GM18907 (cell line): ENCODE results near the gene C1orf198.

ENCODE experiments used
- ATAC-seq: cut with Tn5 transposase; IDR thresholded peaks from one replicate; pipeline ENCODE4 v1.9.1; 2021; ENCODE audit warnings: mild to moderate bottlenecking, moderate library complexity; ENCODE audit not compliant: unreplicated experiment

Gene C1orf198

GRCh38 chr1:230814949-230815692, 53.2 kb downstream of the C1orf198 start:
- no peak for ATAC-seq

DNA sequence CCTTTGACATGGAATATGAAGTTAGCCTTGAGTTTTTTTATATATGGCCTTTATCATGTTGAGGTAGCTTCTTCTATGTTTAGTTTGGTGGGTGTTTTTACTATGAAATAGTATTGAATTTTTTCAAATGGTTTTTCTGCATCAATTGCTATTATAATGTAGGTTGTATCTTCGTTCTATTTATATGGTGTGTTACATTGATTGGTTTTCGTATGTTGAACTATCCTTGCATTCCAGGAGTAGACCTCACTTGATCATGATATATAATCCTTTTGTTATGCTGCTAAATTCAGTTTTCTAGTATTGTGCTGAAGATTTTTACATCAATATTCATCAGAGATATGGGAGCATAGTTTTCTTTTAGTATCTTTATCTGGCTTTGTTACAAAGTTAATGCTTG, 55.8 kb downstream of the C1orf198 start:
- no peak for ATAC-seq

GRCh38 chr1:230809256-230809990, 58.9 kb downstream of the C1orf198 start:
- ATAC-seq: no peak

- no peak for ATAC-seq
Measured at GRCh38 chr1:230808281-230808872, 59.9 kb downstream of the C1orf198 start.

DNA sequence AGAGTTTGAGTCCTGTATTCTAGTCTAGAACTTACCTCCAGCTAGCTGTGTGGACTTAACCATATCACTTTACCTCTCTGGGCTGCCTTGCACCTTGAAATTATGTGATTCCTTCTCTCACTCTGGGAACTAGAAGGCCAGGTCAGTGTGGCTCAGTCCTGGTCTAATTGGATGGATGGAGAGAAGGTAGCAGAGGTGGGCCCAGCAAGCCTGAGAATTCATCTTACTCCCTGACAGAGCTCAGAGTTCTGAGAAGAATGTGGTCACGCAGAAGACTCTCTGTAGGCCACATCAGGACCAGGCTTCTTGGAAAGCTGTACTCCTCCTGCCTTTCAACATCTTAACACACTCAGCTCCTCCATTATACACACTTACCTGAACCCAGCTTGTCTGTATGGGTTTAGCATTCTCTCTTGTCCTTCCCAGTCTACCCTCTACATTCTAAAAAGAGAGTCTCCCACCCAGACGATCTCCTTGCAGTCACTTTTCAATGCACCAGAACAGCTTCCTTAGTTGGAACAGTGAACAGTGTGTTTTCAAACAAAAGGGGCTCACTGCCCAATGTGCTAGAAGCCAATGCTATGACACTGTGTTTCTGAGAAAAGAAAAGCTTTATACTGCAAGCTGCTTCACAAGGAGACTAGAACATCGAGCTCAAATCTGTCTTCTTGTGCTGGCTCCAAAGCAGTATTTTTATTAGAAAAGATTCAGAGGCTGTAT, 60.6 kb downstream of the C1orf198 start:
- ATAC-seq: no peak

DNA sequence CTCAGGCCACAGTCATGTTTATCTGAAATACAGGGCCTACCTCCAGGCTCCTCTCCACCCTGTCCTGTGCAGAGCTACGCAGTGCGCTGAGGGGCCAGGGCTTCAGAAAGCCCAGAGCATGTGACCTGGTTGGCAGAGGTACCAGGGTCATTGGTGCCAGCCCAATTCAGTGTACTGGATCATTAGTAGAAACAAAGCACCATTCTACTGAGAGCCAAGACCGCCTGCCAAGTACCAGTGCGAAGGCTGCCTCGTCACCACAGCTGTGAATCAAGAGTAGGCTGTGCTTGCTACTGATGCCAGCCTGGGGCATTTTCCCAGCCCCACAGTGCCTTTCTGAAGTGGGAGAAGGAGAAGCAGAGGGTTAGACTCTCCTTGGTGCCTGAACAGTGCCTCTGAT, 61.3 kb downstream of the C1orf198 start:
- no peak for ATAC-seq

DNA sequence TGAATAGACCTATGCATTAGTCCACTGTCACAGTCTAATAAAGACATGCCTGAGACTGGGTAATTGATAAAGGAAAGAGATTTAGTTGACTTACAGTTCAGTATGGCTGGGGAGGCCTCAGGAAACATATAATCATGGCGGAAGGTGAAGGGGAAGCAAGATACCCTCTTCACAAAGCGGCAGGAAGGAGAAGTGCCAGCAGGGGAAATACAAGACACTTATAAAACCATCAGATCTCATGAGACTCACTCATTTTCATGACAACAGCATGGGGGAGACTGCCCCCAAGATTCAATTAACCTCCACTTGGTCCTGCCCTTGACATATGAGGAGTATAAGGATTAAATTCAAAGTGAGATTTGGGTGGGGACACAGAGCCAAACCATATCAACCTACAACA, 61.8 kb downstream of the C1orf198 start:
- ATAC-seq: no peak

DNA sequence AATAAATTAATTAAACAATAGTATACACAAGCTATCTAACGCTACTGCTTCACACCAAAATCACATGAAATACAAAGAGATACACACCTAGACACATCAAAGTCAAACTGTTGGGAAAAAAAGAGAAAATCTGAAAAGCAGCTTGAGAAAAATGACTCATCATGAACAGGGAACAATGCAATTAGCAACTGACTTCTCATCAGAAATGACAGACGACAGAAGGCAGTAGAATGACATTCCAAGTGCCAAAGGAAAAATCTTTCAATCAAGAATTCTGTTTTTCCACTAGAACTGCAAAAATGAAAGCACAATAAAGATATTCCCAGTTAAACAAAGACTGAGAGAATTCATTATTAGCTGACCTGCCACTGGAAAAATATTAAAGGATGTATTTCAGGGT, 63.9 kb downstream of the C1orf198 start:
- ATAC-seq: no peak

DNA sequence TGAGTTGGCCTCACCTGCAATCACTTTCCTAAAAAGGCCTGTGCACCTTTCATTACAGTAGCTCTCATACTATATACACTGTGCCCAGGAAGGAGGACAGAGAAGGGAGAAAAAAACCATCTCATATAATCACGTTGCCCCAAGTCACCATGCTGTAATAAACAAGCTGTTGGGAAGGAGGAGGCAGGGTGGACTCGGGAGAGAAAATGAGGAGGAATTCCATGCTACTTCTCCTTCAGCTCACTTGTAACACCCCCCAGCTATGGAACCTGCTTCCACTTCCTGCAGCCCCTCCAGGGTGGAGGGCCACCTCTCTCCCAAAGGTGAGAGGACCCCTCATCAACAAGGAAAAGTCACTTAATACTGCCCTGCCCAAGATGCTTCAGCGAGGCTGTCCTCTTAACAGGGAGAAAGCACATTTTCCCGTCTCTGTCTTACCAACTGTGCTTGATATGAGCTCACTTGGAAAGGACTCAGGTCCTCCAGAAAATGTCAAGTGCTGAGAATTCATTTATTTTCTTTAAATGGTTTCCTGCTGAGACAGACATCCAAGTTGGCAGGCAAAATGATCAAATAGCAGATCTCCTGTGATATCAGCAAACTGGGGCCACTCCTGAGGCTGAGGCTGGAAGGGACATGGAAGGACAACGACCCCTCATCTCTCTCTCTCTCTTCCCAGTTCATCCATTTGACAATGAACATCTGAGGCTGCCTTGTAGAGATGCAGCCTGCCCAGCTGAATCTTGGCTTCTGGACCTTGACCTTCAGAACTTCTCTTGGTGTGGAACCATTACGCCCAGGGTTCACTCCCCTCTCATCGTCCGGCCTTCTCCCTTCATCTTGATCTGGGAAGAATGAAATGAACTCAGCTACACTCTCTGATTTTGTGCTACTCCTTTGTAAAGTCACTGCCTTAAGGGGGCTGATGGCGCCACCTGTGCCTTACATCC, 67.2 kb downstream of the C1orf198 start:
- ATAC-seq: no peak

DNA sequence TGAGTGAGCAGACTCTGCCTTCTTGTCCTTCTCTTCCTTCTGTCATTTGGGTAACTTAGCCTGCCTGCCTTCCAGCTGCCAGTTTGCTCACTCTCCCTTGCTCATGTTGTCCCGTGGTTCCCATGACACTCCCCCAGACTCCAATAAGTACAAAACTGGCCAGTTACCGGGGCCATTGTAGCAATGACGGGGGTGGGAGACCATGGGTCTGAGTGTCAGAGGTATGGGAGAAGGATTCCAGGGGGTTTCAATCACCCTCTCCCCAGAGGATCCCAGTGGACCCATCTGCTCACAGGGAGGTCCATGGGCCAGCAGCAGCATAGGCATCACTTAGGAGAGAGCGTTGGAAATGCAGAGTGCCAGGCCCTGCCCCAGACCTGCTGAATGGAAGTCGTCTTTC, 69.8 kb downstream of the C1orf198 start:
- ATAC-seq: no peak

GRCh38 chr1:230797942-230798365, 70.4 kb downstream of the C1orf198 start:
- no peak for ATAC-seq

DNA sequence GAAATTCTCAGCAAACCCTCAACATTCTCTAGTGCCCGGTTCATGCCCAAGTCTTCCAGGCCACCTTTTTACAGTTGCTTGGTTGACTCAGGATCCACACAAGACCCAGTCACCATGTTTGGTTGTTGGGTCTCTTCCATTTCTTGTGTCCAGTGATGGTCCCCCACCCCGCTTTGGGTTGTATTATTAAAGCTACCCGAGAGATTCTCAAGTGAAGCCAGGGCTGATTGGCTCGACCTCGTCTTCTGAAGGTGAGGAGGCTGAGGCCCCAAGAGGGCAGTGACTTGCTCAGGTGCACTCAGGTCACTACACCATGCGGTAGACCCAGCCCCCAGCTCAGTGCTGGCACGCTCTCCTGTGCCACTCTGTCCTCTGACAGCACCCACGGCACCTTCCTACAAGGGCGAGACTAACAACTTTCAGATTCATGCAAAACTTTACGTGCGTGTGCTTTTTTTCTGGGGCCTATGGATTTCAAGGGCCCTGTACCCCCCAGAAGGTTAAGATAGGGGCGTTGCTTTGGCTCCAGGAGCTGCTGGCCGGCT, 70.9 kb downstream of the C1orf198 start:
- no peak for ATAC-seq

DNA sequence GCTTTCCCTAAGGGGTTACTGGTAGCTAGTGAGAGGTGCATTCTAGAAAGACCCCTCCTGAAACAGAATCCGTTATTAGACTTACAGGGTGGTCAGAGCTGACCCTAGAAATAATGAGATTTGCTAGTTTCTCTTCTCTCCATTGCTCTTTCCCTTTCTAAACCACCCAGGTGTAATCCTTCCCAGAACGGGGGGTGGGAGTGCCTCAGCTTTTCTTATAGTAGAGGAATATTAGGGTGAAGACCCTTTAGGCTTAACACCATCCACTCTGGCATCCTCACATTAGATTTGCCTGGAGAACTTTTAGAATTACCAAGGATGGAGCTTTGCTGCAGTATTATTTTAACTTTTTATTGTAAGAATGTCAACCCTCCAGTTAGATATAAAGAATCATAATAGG, 71.7 kb downstream of the C1orf198 start:
- no peak for ATAC-seq

GRCh38 chr1:230794871-230795605, 73.3 kb downstream of the C1orf198 start:
- ATAC-seq: no peak

- no peak for ATAC-seq
Measured at GRCh38 chr1:230794431-230794830, 73.9 kb downstream of the C1orf198 start.

- ATAC-seq: no peak
Measured at GRCh38 chr1:230793463-230793745, 74.9 kb downstream of the C1orf198 start.

GRCh38 chr1:230792691-230793462, 75.4 kb downstream of the C1orf198 start:
- no peak for ATAC-seq

GRCh38 chr1:230791986-230792564, 76.2 kb downstream of the C1orf198 start:
- no peak for ATAC-seq
